Body of pancreas (tissue), 4 donors: ENCODE data around the gene NPHP1. TPM values are rescaled to one million over a fixed set of nuclear protein-coding genes. Genes with fewer than 3 reads are reported as not detected.

ENCODE experiments used
- ATAC-seq: fragments of 150-250 bp; one replicate; pipeline ENCODE4 v1.9.1; 2016
- DNase-seq, 4 donors: peaks; one replicate each; pipeline ENCODE4 v3.0.0-alpha.2; 2019
- H3K27ac ChIP-seq, 4 donors: fragments of 200-600 bp; sonication (generic); 1 replicate in 3 of 4; 2 replicates in 1 of 4; pipeline versions ENCODE4 v1.5.1 to v1.6.1; 2016 to 2019; ENCODE audit warnings: mild to moderate bottlenecking in 1 of 4, mixed read lengths in 1 of 4, moderate library complexity in 1 of 4
- H3K27me3 ChIP-seq, 2 donors: fragments of 200-600 bp; sonication (generic); one replicate each; pipeline ENCODE4 v1.6.0; 2016; ENCODE audit warnings: mild to moderate bottlenecking in 1 of 2
- H3K36me3 ChIP-seq, 2 donors: fragments of 200-600 bp; sonication (generic); replicated peaks in 1 of 2; 2 replicates each; pipeline ENCODE4 v1.5.1; 2016; ENCODE audit warnings: low read depth in 2 of 2; ENCODE audit not compliant: insufficient read depth in 1 of 2
- H3K4me1 ChIP-seq: fragments of 200-600 bp; sonication (generic); one replicate; pipeline ENCODE4 v1.6.0; 2016
- H3K4me3 ChIP-seq, 2 donors: fragments of 200-600 bp; sonication (generic); 1 replicate in 1 of 2; 2 replicates in 1 of 2; pipeline ENCODE4 v1.5.1; 2016 to 2019
- H3K9me3 ChIP-seq, 3 donors: fragments of 200-600 bp; sonication (generic); 1 replicate in 2 of 3; 2 replicates in 1 of 3; pipeline ENCODE4 v1.5.1; 2016
- POLR2A ChIP-seq, 3 donors: fragments of 450-650 bp; IDR thresholded peaks; one replicate each; pipeline ENCODE4 v1.6.1; 2016; ENCODE audit warnings: antibody characterized with exemption in 3 of 3, mild to moderate bottlenecking in 2 of 3
- WGBS, 2 donors: methylation state at CpG; one replicate each; pipeline ENCODE4 v1.1.5; 2017; 5-methylcytosine and 5-hydroxymethylcytosine counted together
- intact Hi-C: fragments of 100-400 bp; cut with DNase I; formaldehyde crosslinking; loops from one replicate; pipeline ENCODE4 v1.15.1; 2023
- total RNA-seq, 2 donors: library from RNA; depleted of rRNA; stranded (reverse); fragments of >200 nt; gene quantifications; one replicate each; pipeline ENCODE4 v1.1.0, GENCODE V29; 2016
- TF ChIP-seq, protein P1 (sequence below), 7 experiments: fragments of 450-650 bp in 4 of 7; fragments of 200-600 bp in 3 of 7; sonication (generic) in 3 of 7; IDR thresholded peaks; one replicate each; pipeline ENCODE4 v1.5.1; 2016 to 2019; ENCODE audit warnings: antibody characterized with exemption in 7 of 7

The NPHP1 gene
- total RNA-seq, 2 donors from 2014 or later = 1.3 to 3.6 TPM

DNA sequence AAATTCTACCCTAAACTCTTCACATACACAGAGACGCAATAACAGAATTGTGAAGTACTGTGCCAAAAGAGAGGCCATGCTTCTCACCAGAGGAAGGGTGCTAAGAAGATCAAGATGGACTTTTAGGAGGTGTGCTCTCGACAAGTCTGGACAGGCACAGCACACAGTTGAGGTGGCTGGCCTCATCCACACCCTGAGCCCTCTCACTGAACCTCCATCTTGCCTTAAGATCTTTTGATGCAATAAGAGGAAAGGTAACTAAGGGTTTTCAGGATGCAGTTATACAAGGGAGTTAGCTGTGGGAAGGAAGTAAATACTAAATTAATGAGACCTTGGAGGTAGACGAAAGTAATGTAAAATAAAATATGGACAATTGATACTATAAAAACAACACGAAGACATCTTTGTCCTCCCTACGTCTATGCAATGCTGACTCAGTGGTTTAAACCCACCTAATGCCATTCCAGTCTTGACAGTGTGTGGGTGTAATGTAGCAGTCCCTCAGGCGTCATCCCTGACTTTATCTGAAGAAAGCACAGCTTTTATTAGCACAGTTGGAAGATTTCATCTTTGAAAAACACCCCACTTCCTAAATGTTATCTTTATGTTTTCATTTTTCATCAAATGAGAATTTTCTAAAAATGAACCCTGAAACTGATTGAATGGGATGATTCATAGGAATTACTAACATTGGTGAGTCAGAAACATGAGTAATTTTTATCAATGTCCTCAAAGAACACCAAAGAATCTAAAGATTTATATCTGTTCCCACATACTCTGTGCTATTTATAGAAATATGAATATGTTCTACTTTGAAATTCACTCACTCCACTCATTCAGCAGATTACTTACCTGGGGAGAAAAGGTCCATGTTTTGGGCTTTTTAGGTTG is 55.2 kb downstream of the NPHP1 start:
- no peak for TF ChIP-seq POLR2A (IDR thresholded peaks at IDR 0.05)
- TF ChIP-seq, protein P1, sequence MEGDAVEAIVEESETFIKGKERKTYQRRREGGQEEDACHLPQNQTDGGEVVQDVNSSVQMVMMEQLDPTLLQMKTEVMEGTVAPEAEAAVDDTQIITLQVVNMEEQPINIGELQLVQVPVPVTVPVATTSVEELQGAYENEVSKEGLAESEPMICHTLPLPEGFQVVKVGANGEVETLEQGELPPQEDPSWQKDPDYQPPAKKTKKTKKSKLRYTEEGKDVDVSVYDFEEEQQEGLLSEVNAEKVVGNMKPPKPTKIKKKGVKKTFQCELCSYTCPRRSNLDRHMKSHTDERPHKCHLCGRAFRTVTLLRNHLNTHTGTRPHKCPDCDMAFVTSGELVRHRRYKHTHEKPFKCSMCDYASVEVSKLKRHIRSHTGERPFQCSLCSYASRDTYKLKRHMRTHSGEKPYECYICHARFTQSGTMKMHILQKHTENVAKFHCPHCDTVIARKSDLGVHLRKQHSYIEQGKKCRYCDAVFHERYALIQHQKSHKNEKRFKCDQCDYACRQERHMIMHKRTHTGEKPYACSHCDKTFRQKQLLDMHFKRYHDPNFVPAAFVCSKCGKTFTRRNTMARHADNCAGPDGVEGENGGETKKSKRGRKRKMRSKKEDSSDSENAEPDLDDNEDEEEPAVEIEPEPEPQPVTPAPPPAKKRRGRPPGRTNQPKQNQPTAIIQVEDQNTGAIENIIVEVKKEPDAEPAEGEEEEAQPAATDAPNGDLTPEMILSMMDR (IDR thresholded peaks at IDR 0.05) = no peak
- DNase-seq (no peak), ATAC-seq (peak; percentile 30)
- H3K9me3 ChIP-seq = no peaks in the 10 kb centered on the region
- no peaks in the 10 kb centered on the region for H3K36me3 ChIP-seq
- no peaks in the 10 kb centered on the region for H3K4me1 ChIP-seq
- WGBS, 2 donors = 61% methylated on average over 6 of the region's 6 CpGs
- no peak overlapping the region for H3K27ac ChIP-seq
- no peak overlapping the region for H3K4me3 ChIP-seq
- H3K27me3 ChIP-seq = no peaks in the 10 kb centered on the region
- intact Hi-C loops = no loop called here

- DNase-seq (no peak), ATAC-seq (no peak)
- Histone ChIP-seq H3K27me3 (no peaks in the 10 kb centered on the region), H3K36me3 (no peaks in the 10 kb centered on the region), H3K9me3 (no peaks in the 10 kb centered on the region), H3K4me1 (no peaks in the 10 kb centered on the region), H3K4me3 (no peak overlapping the region), H3K27ac (no peak overlapping the region)
- 84 to 86% methylated on average over 2 of the region's 2 CpGs for WGBS, 2 donors
- intact Hi-C loops = no loop called here
- TF ChIP-seq POLR2A (IDR thresholded peaks at IDR 0.05) = no peak
- TF ChIP-seq, protein P1 (IDR thresholded peaks at IDR 0.05) = no peak
Measured at GRCh38 chr2:110146945-110147332, 57.9 kb downstream of the NPHP1 start.

- no peak overlapping the region for H3K4me3 ChIP-seq
- DNase-seq (no peak), ATAC-seq (no peak)
- H3K9me3 ChIP-seq = no peaks in the 10 kb centered on the region
- intact Hi-C loops = no loop called here
- no peaks in the 10 kb centered on the region for H3K36me3 ChIP-seq
- TF ChIP-seq POLR2A (IDR thresholded peaks at IDR 0.05) = no peak
- TF ChIP-seq, protein P1 (IDR thresholded peaks at IDR 0.05) = no peak
- no peak overlapping the region for H3K27ac ChIP-seq
- H3K4me1 ChIP-seq = no peaks in the 10 kb centered on the region
- no peaks in the 10 kb centered on the region for H3K27me3 ChIP-seq
- 62 to 64% methylated on average over 2 of the region's 2 CpGs for WGBS, 2 donors
Measured at GRCh38 chr2:110146183-110146944, 58.4 kb downstream of the NPHP1 start.

GRCh38 chr2:110143982-110144381 is 60.8 kb downstream of the NPHP1 start:
- intact Hi-C loops = no loop called here
- Histone ChIP-seq H3K9me3 (no peaks in the 10 kb centered on the region), H3K4me3 (no peak overlapping the region), H3K36me3 (no peaks in the 10 kb centered on the region), H3K4me1 (no peaks in the 10 kb centered on the region), H3K27me3 (no peaks in the 10 kb centered on the region), H3K27ac (no peak overlapping the region)
- ATAC-seq (no peak), DNase-seq (no peak)
- TF ChIP-seq, protein P1 (IDR thresholded peaks at IDR 0.05) = no peak
- no peak for TF ChIP-seq POLR2A (IDR thresholded peaks at IDR 0.05)
